ENCODE data around the gene ADAM15. TPM values are rescaled to one million over a fixed set of nuclear protein-coding genes. Genes with fewer than 3 reads are reported as not detected.

The ADAM15 gene
- total RNA-seq, 1 donor from 2014 or later: 163 TPM

DNA sequence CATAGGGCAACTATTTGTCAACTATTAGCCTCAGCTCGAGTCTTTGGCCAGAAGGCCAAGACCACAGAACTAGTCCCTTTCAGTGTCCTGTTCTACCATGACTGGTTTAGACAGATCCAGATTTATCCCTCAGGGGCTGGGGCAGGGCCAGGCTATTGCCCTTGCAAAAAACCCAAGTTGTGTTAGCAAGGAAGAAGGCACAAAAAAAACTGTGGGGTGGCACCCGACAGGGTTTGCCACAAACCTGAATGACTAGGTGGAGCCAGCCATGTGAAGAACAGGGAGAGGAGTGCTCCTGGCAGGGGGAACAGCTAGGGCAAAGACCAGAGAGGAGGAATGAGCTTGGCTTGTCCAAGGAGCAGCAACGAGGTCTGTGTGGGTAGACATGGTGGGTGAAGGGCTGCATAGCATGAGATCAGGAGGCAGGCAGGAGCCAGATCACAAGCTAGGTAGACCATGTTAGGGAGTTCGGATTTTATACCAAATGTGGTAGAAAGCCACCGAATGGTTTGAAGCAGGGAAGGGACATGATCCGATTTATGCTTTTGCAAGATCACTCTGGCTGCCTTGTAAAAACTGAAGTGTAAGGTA, 13.2 kb upstream of the ADAM15 start:
- H3K27ac ChIP-seq: no peak overlapping the region
- intact Hi-C loops (cut with DNase I): no loop called here
- H3K4me3 ChIP-seq: no peak overlapping the region
- peaks cover 5% of the 10 kb centered on the region for H3K4me1 ChIP-seq
- H3K9me3 ChIP-seq: no peaks in the 10 kb centered on the region
- H3K36me3 ChIP-seq: no peaks in the 10 kb centered on the region
- DNase-seq (no peak), ATAC-seq (no peak)
- TF ChIP-seq, protein P1, sequence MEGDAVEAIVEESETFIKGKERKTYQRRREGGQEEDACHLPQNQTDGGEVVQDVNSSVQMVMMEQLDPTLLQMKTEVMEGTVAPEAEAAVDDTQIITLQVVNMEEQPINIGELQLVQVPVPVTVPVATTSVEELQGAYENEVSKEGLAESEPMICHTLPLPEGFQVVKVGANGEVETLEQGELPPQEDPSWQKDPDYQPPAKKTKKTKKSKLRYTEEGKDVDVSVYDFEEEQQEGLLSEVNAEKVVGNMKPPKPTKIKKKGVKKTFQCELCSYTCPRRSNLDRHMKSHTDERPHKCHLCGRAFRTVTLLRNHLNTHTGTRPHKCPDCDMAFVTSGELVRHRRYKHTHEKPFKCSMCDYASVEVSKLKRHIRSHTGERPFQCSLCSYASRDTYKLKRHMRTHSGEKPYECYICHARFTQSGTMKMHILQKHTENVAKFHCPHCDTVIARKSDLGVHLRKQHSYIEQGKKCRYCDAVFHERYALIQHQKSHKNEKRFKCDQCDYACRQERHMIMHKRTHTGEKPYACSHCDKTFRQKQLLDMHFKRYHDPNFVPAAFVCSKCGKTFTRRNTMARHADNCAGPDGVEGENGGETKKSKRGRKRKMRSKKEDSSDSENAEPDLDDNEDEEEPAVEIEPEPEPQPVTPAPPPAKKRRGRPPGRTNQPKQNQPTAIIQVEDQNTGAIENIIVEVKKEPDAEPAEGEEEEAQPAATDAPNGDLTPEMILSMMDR (IDR thresholded peaks at IDR 0.05): no peak
- H3K27me3 ChIP-seq: no peaks in the 10 kb centered on the region

DNA sequence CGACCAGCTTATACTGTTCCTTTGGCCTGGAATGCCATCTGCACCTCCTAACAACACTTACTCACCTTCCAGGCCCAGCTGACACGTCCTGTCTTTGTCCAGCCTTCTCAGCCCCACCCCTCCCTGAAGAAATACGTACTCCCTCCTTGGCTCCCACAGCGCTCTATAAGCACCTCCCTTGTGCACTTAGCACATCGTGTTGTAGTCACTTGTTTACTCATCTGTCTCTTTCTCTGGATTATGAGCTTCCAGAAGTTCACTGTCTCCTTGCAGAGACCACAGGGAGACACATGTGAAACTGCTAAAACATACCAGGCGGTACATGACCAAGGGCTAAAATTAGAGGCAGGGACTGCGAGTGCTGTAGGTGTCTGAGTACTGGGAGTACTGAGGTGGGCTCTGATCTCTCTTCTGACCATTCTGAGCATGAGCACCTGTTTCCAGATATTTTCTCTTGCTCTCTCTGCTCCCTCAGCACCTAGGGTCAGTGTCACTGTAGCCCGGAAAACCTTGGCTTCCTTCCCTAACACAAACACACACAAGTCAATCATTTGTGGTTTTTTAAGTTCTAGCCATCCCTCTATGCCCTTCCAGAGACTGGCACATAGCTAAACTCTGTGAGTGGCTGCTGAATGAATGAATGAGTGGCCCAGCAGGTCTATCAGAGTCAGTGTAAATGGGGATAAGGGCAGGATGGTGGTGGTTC, 12.4 kb upstream of the ADAM15 start:
- TF ChIP-seq, protein P1 (IDR thresholded peaks at IDR 0.05): no peak
- no peak for DNase-seq
- Histone ChIP-seq H3K27me3 (no peaks in the 10 kb centered on the region), H3K9me3 (no peaks in the 10 kb centered on the region), H3K4me3 (no peak overlapping the region), H3K36me3 (no peaks in the 10 kb centered on the region), H3K4me1 (peaks cover 5% of the 10 kb centered on the region), H3K27ac (no peak overlapping the region)
- ATAC-seq: peak; percentile 81
- intact Hi-C loops (cut with DNase I): no loop called here

DNA sequence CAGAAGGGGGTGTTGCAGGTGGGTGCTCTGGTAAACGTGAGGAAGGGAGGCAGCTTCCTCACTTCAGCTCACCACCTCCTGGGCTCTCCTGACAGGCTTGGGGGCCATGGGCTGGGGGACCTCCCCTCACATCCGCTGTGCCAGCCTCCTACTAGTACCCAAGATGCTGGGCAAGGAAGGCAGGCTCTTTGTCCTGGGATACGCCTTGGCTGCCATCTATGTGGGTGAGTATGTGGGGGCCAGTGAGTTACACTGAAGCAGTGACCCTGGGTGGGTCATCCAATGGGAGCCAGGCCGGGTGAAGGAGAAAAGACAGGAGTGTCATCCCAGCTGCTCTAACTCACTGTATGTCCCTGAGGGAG, 11.8 kb upstream of the ADAM15 start:
- Histone ChIP-seq H3K27me3 (no peaks in the 10 kb centered on the region), H3K4me3 (no peak overlapping the region), H3K9me3 (no peaks in the 10 kb centered on the region), H3K4me1 (peaks cover 9% of the 10 kb centered on the region), H3K27ac (no peak overlapping the region), H3K36me3 (no peaks in the 10 kb centered on the region)
- ATAC-seq: no peak
- intact Hi-C loops (cut with DNase I): no loop called here
- TF ChIP-seq, protein P1 (IDR thresholded peaks at IDR 0.05): no peak
- no peak for DNase-seq

DNA sequence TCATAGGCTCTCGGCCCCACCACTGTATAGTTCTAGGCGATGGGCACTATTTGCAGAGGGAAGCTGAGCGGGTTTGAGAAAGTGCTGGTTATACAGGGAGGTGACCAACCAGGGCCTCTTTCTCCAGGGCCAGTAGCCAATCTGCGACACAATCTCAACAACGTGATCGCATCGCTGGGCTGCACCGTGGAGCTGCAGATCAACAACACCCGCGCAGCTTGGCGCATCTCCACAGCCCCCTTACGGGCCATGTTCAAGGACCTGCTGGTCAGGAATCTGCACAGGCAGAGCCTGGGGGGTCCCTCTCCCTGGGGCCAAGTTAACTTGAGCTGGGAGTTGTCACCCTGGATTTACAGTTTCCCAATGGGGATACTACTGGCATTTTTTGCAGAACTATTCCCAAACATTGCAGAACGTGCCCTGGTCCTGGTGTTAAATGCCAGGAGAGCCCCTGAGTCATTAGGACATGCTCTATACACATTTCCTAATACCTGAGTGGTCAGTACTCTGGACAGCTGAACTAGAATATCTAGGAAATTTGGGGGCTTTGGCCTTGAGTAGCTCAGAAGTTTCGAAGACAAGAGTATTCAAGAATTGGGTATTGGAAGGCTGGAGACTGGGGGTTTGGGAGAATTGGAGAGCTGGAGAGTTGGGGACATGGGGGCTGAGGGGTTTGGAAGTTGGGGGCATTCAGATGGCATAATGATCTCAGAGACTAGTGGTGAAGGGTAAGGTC, 10.6 kb upstream of the ADAM15 start:
- no peaks in the 10 kb centered on the region for H3K27me3 ChIP-seq

DNA sequence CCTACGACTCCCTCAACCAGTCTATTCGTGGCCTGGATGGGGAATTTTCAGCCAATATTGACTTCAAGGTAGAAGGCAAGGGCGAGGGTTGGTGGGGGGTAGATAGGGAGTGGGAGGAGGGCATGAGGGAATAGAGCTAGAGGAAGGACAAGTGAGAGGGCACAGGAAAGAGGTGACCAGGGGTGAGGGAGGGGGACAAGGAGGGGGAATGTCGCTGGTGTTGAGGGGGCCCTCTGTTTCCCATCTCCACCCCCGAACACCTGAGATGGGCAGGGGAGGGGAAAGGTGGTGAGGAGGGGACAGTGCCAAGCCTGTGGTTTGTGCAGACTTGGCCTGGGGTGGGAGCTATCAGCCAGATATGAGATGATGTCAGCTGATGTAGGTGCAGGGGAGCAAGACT, 8.3 kb upstream of the ADAM15 start:
- intact Hi-C loops (cut with DNase I): no loop called here
- H3K9me3 ChIP-seq: no peaks in the 10 kb centered on the region
- H3K4me1 ChIP-seq: peaks cover 10% of the 10 kb centered on the region
- DNase-seq: no peak
- H3K36me3 ChIP-seq: no peaks in the 10 kb centered on the region
- H3K27ac ChIP-seq: no peak overlapping the region
- no peak overlapping the region for H3K4me3 ChIP-seq
- no peak for ATAC-seq
- no peaks in the 10 kb centered on the region for H3K27me3 ChIP-seq
- TF ChIP-seq, protein P1 (IDR thresholded peaks at IDR 0.05): no peak

More for the DNA sequence above, 10.6 kb upstream of the ADAM15 start:
- Histone ChIP-seq H3K4me3 (no peak overlapping the region), H3K36me3 (no peaks in the 10 kb centered on the region), H3K4me1 (peaks cover 15% of the 10 kb centered on the region), H3K27ac (no peak overlapping the region), H3K9me3 (no peaks in the 10 kb centered on the region)
- intact Hi-C loops (cut with DNase I): no loop called here
- no peak for DNase-seq
- TF ChIP-seq, protein P1 (IDR thresholded peaks at IDR 0.05): no peak
- no peak for ATAC-seq

All from upper lobe of right lung (tissue), 1 donor.